Measurements from ENCODE around the gene SP2. TPM values are rescaled to one million over a fixed set of nuclear protein-coding genes. Genes with fewer than 3 reads are reported as not detected.

The SP2 gene
- total and polyA plus RNA-seq, 2 of the 13 experiments (the other 11 are each of a cell fraction or from before 2014, with no cell fraction given), result 1.4 to 4.8 TPM

GRCh38 chr17:47956791-47957590, 61.0 kb downstream of the SP2 start (continued):
- TF ChIP-seq, protein P1, sequence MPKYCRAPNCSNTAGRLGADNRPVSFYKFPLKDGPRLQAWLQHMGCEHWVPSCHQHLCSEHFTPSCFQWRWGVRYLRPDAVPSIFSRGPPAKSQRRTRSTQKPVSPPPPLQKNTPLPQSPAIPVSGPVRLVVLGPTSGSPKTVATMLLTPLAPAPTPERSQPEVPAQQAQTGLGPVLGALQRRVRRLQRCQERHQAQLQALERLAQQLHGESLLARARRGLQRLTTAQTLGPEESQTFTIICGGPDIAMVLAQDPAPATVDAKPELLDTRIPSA (CRISPR knock-in tag; IDR thresholded peaks at IDR 0.05; ENCODE audit: borderline replicate concordance), result peak; percentile 51; the same call in 1 of the 2 replicates
- TF ChIP-seq NBN (conservative IDR thresholded peaks at IDR 0.05) (no peak), ZNF83 (CRISPR knock-in tag; IDR thresholded peaks at IDR 0.05; ENCODE audit: borderline replicate concordance) (no peak), CBX1 (IDR thresholded peaks at IDR 0.05; ENCODE audit: low read depth) (no peak), USF2 (IDR thresholded peaks at IDR 0.05; ENCODE audit: low read depth, low read length) (no peak), USF2 (CRISPR knock-in tag; IDR thresholded peaks at IDR 0.05; ENCODE audit: borderline replicate concordance) (no peak), TGIF2 (CRISPR knock-in tag; IDR thresholded peaks at IDR 0.05) (no peak), MAZ (IDR thresholded peaks at IDR 0.05; ENCODE audit: borderline replicate concordance, low read depth, low read length) (no peak), MAZ (CRISPR knock-in tag; IDR thresholded peaks at IDR 0.05; ENCODE audit: low read depth) (no peak), SMARCE1 (IDR thresholded peaks at IDR 0.05; ENCODE audit: borderline replicate concordance) (no peak), CREBL2 (CRISPR knock-in tag; IDR thresholded peaks at IDR 0.05; ENCODE audit: borderline replicate concordance) (no peak), ARID5B (CRISPR knock-in tag; IDR thresholded peaks at IDR 0.05) (no peak; the same call in 1 of the 2 replicates), SOX5 (CRISPR knock-in tag; IDR thresholded peaks at IDR 0.05; ENCODE audit: borderline replicate concordance) (no peak), MYPOP (CRISPR knock-in tag; IDR thresholded peaks at IDR 0.05) (peak; percentile 53; the same call in 1 of the 2 replicates), ZBTB8A (CRISPR knock-in tag; IDR thresholded peaks at IDR 0.05; ENCODE audit: borderline replicate concordance, low read depth) (no peak), SP5 (CRISPR knock-in tag; IDR thresholded peaks at IDR 0.05; ENCODE audit: borderline replicate concordance, low read depth) (no peak), BCL6 (CRISPR knock-in tag; IDR thresholded peaks at IDR 0.05) (no peak; the same call in 1 of the 2 replicates)
- TF ChIP-seq, protein P2, sequence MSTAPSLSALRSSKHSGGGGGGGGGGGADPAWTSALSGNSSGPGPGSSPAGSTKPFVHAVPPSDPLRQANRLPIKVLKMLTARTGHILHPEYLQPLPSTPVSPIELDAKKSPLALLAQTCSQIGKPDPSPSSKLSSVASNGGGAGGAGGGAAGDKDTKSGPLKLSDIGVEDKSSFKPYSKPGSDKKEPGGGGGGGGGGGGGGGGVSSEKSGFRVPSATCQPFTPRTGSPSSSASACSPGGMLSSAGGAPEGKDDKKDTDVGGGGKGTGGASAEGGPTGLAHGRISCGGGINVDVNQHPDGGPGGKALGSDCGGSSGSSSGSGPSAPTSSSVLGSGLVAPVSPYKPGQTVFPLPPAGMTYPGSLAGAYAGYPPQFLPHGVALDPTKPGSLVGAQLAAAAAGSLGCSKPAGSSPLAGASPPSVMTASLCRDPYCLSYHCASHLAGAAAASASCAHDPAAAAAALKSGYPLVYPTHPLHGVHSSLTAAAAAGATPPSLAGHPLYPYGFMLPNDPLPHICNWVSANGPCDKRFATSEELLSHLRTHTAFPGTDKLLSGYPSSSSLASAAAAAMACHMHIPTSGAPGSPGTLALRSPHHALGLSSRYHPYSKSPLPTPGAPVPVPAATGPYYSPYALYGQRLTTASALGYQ (CRISPR knock-in tag; IDR thresholded peaks at IDR 0.05), result no peak
- TF ChIP-seq, protein P3, sequence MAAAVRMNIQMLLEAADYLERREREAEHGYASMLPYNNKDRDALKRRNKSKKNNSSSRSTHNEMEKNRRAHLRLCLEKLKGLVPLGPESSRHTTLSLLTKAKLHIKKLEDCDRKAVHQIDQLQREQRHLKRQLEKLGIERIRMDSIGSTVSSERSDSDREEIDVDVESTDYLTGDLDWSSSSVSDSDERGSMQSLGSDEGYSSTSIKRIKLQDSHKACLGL (CRISPR knock-in tag; IDR thresholded peaks at IDR 0.05), result no peak

Measured in HepG2 (cell line).